Erythroblast (primary cell): ENCODE results near the gene CEP131.

Experiments used
- GATA1 ChIP-seq: IDR thresholded peaks from 2 replicates; pipeline ENCODE4 v1.6.1; 2011; ENCODE audit warnings: low read depth, mild to moderate bottlenecking, control low read depth, low read length, moderate library complexity
- POLR2A ChIP-seq: IDR thresholded peaks from 2 replicates; pipeline ENCODE4 v1.6.1; 2011; ENCODE audit warnings: mild to moderate bottlenecking, low read length

DNA sequence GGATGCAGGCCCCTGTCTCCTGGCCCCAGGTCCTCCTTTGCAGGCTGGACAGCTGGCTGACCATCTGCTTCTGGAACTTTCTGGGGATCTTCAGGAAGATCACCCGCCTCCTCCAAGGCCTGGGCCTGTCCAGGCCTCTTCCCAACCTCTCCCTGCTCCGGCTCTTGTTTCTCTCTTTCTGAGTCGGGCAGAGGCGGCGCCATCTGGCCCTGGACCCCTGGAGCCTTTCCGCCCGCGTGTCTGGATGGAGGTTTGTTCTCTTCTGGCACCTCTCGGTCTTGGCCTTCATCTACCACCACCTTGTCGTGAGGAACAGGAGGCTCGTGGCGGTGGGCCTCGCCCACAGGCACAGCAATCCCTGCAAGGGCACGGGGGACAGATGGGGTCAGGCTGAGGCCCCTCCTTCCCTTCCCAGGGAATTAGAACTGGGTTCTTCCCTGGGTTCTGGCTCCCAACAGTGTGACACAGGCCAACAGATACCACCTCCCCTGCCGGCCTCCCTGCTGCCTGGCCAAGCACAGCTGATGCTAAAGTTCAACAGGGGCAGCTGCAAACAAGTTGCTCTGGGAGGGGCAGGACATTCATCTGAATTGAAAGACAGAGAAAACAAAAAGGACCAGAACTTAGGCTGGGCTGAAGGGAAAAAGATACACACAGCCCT is 29.7 kb upstream of the CEP131 start:
- TF ChIP-seq POLR2A (no peak), GATA1 (no peak)
